ENCODE measurements around the gene ANKRD11.
A peak's percentile ranks its signal among the peaks of the same experiment; 100 is the strongest.
"Not testable (repeated sequence)": the region's sequence is repeated elsewhere in the genome, so short reads cannot be mapped to it uniquely, and the experiment has no call there.

Gene ANKRD11

DNA sequence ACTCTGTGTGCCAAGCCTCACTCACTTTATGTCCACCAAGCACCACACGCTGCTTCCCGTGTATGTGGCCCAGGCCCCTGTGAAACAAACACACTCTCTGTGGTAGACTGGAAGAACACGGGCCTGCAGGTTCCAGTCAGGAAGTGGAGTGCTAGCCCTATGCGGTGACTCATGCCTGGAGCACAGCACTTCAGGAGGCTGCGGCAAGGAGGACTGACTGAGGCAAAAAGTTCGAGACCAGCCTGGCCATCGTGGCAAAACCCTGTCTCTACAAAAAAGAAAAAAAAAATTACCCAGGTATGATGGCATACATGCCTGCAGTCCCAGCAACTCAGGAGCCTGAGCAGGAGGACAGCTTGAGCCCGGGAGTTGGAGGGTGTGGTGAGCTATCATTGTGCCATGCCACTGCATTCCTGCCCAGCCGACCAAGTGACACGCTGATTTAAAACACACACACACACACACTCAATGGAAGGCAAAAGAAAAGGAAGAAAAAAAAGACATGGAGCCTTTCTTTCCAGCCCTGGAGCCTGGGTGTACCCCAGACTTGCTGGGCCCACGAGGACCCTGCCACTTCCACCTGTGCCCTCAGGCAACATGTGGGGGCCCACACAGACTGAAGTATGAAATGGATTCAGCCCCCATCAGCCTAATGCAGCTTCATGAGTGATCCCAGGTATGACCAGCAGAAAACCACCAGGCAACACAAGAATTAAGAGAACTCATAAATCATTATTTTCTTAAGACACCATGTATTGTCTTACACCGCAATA, 126.6 kb downstream of the ANKRD11 start:
- peak; percentile 56 for DNase-seq (ENCODE audit: low spot score)

- DNase-seq (ENCODE audit: low spot score), result not testable (repeated sequence)
Observed at GRCh38 chr16:89362540-89363223, 127.7 kb downstream of the ANKRD11 start.

- DNase-seq (ENCODE audit: low spot score), result no peak
Observed at GRCh38 chr16:89361751-89362539, 128.4 kb downstream of the ANKRD11 start.

DNA sequence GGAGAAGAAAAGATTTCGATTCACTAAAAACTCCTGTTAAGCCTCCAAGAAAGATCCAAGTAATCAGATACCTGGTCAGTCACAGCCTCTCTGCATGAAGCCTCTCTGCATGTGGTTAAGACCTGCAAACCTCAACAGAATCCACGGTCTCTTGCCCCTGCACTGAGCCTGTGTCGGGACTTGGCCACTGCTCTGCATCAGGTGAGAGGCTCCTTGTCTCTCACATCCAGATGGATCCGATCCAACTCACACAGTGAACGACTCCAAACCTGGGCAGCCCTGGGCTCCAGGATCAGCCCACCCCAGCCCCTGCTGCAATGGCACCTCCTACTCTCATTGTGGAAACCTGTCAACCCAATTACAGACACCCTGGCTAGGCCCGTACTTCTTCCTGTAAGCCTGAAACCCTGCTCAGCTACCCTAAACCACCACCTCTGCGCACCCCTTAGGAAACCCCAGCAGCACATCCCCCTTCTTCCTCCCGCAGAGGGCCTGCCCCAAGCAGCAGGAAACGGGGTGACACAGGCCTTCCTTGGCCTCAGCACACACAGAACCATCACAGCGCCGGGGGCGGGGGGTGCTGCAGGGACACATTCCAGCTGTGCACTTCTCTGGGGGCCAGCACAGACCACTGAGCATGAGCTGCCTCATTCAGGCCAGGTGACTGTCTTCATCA, 129.5 kb downstream of the ANKRD11 start:
- DNase-seq (ENCODE audit: low spot score), result peak; percentile 72

DNA sequence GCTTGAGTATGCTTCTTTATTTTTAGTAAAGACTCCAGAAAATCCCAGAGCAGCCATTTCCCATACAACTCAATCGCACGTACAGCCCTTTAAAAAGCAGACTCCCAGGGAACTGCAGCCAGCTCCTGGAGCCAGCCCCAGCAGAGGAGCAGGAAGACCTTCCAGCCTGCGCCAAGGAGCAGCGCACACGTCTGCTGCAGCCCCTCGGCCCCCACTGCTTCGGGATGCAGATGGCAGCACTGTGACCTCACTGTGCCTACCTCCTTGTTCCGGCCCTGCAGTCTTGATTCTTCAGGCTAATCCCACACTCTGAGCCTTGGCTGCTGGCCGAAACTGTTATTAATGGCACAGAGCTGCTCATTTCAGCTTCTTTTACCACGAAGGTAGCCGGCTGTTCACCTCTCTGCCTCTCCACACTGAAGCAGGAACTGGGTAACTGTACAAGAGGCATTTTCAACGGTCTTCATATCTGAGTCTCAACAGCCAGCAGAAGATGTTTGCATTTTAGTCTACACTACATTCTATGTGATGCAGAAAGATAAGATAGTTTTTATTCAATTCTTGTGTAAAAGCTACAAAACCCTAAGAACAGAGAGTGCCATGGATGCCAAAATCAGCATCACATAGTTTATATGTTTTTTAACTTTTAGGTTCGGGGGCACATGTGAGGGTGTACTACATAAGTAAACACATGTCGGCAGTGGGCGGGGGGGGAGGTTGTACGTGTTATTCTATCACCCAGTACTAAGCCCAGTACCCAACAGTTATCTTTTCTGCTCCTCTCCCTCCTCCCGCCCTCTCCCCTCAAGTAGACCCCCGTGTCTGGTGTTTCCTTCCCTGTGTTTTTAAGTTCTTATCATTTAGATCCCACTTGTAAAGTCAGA, 130.9 kb downstream of the ANKRD11 start:
- DNase-seq (ENCODE audit: low spot score), result no peak

DNA sequence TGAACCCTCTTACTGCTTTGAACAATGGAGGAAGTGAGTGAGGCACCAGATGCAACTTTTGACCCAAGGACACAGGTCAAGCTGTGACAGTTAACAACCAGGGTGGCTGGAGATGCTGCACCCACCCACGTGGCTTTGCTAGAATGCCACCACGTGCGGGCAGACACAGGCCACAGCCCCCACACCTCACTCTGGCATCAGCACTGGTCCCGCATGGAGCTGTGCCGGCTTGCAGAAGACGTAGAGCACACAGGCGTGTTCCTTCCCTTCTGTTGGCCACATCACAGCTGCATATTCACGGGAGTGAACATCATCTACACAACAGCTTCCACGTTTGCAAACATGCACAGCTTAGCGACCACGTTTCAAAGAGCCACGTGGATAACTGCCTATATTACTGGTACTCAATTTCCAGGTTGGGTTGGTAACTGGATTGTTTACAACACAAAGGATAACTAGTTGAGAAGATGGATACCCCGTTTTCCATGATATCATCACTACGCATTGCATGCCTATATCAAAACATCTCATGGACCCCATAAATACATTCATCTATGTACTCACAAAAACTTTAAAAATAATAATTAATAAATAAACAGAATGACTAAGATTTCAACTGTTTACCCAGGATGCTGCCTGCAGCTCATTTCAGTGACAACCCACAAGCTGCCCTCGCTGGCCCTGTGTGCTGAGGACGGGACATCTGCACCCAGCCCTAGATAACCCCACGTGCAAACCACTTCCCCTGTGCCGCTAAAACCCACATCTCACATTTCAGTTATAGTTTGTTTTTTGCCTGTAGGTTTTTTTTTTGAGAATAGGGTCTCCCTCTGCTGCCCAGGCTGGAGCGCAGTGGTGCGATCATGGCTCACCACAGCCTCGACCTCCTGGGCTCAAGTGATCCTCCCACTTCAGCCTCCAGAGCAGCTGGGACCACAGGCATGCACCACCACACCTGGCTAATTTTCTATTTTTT, 132.0 kb downstream of the ANKRD11 start:
- peak; percentile 52 for DNase-seq (ENCODE audit: low spot score)

- peak; percentile 52 for DNase-seq (ENCODE audit: low spot score)
Observed at GRCh38 chr16:89357055-89357816, 133.1 kb downstream of the ANKRD11 start.

DNA sequence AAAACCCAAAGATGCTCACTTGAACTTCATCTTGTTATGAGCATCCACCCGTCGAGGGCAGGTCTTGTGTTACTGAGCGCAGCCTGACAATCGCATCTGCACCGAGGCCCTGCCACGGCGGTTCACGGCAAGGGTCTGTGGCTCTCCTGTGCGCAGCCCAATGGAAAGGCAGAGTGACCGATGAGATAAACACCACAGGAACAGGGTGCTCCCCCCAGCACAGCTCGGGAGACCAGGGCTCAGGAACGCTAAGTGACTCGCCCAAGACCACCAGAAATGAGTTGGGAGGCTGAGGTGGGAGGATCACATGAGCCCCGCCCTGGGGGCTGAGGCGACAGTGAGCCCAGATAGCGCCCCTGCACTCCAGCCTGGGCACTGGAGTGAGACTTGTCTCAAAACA, 134.7 kb downstream of the ANKRD11 start:
- DNase-seq (ENCODE audit: low spot score), result no peak

DNA sequence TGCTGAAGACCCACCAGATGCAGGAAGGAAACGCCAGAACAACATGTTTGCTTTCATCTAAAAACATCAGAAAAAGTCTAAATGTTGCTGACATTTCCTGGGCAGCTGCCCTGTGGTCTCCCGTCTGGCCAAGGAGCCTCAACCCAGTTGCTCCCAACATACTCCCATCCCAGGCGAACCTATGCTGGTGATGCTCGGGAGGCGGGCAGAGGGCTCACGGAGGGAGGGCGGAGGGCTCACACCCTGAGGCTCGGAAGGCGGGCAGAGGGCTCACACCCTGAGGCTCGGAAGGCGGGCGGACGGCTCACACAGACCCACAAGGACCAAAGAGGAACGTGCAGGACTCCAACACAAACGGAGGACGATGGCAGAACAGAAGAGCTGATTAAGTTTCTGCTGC, 135.4 kb downstream of the ANKRD11 start:
- no peak for DNase-seq (ENCODE audit: low spot score)

- DNase-seq (ENCODE audit: low spot score), result no peak
Observed at GRCh38 chr16:89354325-89354724, 136.0 kb downstream of the ANKRD11 start.

GRCh38 chr16:89352091-89352681, 138.2 kb downstream of the ANKRD11 start:
- no peak for DNase-seq (ENCODE audit: low spot score)

DNA sequence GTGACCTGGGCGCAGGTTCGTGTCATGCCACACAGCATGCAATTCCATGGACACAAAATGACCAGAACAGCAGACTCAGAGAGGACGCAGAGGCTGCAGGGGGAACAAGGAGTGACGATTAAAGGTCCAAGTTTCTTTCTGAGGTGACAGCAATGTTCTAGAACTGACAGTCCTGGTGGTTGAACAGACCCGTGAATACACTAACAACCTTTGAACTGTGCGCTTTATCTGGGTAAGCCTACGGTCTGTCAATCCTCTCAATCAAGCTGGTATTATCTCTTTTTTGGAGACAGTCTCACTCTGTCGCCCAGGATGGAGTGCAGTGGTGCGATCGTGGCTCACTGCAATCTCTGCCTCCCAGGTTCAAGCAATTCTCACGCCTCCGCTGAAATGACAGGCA, 138.7 kb downstream of the ANKRD11 start:
- no peak for DNase-seq (ENCODE audit: low spot score)

GRCh38 chr16:89350701-89351380, 139.5 kb downstream of the ANKRD11 start:
- no peak for DNase-seq (ENCODE audit: low spot score)

DNA sequence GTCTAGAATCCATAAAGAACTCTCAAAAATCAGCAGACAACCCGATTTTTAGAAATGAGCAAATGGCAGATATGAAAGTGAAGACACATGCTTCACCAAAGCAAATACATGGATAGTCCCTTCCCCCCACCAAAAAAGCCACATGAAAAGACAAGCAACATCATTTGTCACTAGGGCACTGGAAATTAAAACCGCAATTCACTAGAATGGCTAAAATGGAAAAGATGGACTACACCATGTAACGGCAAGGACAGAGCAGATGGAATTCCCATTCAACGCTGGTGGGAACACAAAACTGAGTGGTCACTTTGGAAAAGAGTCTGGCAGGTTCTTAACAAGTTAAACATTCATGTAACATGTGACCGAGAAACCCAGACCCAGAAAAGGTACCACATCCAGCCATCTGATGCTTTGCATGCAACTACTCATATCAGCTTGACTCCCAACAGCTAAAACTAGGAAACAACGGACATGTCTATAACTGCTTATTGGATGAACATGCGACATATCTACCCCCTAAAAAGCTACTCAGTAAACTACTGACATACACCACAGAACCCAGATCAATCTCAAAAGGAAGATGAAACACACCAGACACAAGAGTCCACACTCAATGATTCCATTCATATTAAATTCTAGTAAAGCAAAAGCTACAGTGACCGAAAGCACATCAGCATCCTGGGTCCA, 140.3 kb downstream of the ANKRD11 start:
- peak; percentile 35 for DNase-seq (ENCODE audit: low spot score)

DNA sequence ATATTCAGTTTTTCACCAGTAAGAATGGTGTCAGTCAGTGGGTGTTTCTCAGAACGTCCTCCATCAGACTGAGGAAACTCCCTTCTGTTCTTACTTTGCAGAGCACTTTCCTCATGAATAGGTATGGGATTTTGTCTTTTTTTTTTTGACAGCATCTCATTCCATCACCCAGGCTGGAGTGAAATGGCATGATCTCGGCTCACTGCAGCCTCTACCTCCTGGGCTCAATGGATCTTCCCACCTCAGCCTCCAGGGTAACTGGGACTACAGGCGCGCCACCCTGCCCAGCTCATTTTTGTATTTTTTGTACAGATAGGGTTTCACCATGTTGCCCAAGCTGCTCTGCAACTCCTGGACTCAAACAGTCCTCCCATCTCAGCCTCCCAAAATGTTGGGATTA, 142.6 kb downstream of the ANKRD11 start:
- DNase-seq (ENCODE audit: low spot score), result no peak

DNA sequence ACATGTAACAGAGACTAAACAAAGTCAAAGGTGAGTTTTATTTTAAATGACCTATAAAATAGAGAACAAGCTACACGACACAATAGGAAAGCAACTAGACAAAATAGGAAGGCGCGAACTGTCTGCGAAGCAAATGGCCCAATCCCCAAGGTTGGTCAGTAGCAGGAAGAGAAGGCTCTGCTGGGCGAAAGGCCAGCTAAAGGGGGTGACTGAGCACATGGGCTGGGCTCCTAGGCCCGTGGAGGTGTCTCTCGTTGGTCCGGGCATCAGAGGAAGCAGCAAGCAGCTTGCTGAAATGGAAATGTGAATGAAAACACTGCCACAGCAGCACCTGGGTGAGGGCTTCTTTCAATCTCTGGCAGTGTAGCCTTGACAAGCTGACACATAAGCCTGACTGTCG, 143.5 kb downstream of the ANKRD11 start:
- DNase-seq (ENCODE audit: low spot score), result no peak

DNA sequence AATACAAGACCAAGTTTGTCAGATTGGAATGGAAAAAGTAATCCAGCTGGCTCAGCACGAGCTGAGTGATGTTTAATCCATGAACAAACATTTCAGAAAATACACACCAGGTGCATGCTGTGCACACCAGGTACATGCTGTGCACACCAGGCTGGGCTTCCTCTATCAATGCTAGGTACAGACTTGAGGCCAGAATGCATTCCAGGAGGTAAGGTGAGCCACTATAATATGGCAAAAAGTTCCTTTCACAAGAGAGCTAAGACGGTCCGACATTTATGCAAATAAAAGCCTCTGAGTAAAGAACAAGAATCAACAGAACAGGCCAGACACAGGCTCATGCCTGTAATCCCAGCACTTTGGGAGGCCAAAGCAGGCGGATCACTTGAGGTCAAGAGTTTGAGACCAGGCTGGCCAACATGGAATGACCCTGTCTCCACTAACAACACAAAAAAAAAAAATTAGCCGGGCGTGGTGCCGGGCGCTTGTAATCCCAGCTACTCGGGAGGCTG, 144.7 kb downstream of the ANKRD11 start:
- DNase-seq (ENCODE audit: low spot score), result no peak
